Inferior parietal cortex (tissue), 1 donor: Measurements from ENCODE around the gene NRK.
"Not testable (repeated sequence)": the region's sequence is repeated elsewhere in the genome, so short reads cannot be mapped to it uniquely, and the experiment has no call there.

Experiments
- DNase-seq: peaks from one replicate; pipeline ENCODE4 v3.0.0-alpha.2; 2016; ENCODE audit errors: extremely low spot score

The NRK gene, protein sequence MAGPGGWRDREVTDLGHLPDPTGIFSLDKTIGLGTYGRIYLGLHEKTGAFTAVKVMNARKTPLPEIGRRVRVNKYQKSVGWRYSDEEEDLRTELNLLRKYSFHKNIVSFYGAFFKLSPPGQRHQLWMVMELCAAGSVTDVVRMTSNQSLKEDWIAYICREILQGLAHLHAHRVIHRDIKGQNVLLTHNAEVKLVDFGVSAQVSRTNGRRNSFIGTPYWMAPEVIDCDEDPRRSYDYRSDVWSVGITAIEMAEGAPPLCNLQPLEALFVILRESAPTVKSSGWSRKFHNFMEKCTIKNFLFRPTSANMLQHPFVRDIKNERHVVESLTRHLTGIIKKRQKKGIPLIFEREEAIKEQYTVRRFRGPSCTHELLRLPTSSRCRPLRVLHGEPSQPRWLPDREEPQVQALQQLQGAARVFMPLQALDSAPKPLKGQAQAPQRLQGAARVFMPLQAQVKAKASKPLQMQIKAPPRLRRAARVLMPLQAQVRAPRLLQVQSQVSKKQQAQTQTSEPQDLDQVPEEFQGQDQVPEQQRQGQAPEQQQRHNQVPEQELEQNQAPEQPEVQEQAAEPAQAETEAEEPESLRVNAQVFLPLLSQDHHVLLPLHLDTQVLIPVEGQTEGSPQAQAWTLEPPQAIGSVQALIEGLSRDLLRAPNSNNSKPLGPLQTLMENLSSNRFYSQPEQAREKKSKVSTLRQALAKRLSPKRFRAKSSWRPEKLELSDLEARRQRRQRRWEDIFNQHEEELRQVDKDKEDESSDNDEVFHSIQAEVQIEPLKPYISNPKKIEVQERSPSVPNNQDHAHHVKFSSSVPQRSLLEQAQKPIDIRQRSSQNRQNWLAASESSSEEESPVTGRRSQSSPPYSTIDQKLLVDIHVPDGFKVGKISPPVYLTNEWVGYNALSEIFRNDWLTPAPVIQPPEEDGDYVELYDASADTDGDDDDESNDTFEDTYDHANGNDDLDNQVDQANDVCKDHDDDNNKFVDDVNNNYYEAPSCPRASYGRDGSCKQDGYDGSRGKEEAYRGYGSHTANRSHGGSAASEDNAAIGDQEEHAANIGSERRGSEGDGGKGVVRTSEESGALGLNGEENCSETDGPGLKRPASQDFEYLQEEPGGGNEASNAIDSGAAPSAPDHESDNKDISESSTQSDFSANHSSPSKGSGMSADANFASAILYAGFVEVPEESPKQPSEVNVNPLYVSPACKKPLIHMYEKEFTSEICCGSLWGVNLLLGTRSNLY (N-terminal part only)

DNA sequence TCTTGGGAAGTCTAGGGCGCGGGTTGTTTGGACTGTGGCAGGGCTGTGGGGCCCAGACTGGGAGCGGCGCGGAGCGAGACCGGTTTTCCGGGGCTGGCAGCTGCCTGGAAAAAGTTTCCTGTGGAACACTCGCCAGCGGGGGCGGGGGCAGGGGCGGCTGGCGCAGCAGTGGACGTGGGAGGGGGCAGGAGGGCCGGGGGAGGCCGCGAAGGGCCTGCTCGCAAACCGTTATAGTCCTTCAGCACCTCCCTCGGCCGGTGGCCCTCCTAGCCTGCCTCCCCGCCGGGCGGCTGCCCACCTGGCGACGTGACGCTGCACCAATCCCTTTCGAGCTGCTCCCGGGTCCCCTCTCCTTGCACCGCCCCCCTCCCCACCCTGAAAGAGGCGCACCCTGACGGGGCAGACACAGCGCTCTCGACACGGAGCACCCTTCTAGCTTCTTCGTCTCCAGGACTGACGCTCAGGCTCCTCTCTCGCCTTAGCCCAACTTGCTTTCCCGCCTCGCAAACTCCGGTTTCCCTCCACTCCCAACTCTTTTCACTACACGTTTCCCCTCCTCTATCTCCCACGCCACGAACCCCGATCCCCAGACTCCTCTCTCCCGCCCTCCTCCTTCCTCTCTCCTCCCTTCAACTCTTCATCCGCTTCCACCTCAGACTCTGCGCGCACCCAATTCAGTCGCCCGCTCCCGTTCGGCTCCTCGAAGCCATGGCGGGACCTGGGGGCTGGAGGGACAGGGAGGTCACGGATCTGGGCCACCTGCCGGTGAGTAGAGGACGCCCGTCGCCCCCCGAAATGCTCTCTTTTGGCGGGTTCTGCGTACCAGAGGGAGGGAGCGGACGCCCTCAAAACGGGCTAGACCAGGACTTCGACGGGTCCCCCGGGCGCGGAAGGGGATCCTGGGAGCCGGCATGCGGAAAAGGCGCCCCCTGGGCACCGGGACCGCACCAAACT lies at the start of gene NRK:
NRK (plus strand) TSS at position 402 of the 954 bp plus-strand sequence; CDS start at position 709, 307 bp downstream.
- no peak for DNase-seq

DNA sequence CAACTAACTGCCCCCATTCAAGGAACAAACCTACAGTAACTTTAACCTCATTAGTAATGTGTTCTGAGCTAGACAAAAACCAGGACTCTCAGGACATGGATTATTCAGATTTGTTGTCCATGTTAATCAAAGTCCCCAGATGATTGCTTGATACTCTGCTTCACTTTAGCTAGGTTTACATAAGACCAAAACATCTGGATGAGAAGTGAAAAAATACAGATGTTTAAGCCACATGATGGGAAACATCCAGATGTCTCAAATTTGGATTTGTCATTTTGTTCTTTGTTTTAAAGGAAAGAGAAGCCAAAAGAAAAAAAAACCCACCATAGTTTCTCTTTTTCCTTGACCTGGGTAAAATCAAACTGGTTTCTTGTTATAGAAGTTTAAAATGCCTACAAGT lies 48.5 kb upstream of the NRK start:
- DNase-seq, result no peak

DNA sequence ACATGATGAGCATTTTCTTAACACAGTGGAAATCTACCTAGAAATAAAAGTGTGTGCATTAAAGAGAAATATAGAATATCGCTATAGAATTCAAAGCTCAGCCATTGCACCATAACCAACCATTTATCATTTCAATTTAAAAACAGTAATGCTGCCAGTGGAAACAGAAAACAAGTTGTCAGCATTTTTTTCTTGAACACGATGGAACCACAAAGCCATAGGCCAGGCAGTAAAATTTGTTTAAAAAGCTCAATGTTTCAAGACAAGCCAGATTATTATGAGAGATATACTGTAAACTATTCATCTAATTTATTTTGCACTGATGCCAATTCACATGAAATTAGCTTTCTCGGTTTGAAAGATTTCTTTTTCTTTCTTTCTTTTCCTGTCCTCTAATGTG lies 46.7 kb upstream of the NRK start:
- no peak for DNase-seq

GRCh38 chrX:105781804-105782203 lies 40.5 kb upstream of the NRK start:
- no peak for DNase-seq

- not testable (repeated sequence) for DNase-seq
Observed at GRCh38 chrX:105796877-105797276, 25.5 kb upstream of the NRK start.

- DNase-seq, result no peak
Observed at GRCh38 chrX:105803891-105804290, 18.4 kb upstream of the NRK start.

- not testable (repeated sequence) for DNase-seq
Observed at GRCh38 chrX:105805655-105806054, 16.7 kb upstream of the NRK start.

- no peak for DNase-seq
Observed at GRCh38 chrX:105816517-105816916, 5.8 kb upstream of the NRK start.

DNA sequence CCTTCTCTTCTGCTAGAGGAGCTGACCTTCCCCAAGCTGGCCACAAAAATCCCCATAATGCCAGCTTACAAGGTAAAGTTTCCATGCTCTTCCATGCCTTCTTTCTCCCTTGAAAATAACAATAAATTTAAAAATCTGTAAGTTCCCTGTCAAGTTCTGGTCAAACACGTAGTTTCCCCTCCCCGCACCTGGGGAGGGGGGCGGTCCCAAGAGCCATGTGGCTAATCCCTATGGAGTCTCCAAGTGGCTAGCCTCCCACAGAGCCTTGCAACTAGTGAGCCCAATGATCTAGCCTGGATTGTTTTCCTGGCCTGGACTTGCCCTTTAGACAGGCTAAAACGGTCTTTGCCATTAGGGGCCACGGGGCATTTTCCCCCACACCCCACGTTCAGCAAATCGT lies 2.1 kb upstream of the NRK start:
- DNase-seq, result no peak

DNA sequence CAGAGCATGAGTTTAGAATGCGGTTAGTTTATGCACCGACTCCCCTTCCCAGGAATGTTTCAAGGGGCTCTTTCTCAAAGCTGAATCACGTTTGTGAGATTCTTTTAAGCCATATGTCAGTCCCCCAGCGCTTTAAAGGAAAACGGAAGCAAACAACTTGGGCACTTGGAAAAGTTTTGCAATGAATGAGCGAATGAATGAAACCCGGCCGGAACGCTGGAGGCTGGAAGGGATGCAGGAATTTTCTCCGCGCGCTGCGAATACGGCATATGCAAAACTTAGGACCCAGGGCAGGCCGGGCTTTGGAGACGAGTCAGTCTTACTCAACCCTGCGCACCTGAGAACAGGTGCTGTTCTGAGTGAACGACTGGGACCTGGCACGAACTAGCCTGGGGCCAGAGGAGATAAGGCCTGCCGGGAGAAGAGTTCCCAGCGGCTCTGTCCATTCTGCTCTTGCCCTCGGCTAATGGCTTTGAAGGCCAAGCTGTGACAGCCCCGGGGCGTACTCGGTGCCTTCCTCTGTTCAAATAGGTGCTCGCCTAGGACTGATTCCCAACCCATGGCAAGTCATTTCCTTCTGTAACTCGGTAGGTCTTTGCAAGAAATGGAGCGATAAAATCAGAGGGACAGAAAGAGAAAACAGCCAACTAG lies 743 bp upstream of the NRK start:
- DNase-seq, result no peak

DNA sequence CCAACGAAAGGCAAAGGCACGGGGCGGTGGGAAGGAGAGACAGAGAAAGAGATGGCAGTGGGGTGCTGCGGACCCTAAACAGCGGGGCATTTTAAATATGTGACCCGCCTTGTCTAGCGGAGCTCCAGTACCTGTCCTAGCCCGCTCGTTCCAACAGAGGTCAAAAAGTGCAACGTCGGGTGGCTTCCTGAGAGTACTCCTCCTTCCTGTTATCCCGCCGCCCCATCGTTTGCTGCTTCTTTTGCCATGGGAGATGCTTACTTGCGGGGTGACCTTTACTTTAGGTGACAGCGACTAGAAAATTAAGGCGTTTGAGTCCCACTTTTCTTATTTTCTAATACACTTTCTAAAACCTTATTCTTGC lies 735 bp downstream of the NRK start:
- no peak for DNase-seq

GRCh38 chrX:105829011-105829410 lies 6.7 kb downstream of the NRK start:
- no peak for DNase-seq

GRCh38 chrX:105837232-105837631 lies 14.9 kb downstream of the NRK start:
- DNase-seq, result peak; percentile 11

- DNase-seq, result no peak
Observed at GRCh38 chrX:105845631-105846030, 23.3 kb downstream of the NRK start.

DNA sequence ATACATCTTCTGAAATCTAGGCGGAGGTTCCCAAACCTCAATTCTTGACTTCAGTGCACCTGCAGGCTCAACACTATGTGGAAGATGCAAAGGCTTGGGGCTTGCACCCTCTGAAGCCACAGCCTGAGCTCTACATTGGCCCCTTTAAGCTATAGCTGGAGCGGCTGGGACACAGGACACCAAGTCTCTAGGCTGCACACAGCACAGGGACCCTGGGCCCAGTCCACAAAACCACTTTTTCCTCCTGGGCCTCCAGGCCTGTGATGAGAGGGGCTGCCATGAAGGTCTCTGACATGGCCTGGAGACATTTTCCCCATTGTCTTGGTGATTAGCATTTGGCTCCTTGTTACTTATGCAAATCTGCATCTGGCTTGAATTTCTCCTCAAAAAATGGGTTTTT lies 27.8 kb downstream of the NRK start:
- not testable (repeated sequence) for DNase-seq

DNA sequence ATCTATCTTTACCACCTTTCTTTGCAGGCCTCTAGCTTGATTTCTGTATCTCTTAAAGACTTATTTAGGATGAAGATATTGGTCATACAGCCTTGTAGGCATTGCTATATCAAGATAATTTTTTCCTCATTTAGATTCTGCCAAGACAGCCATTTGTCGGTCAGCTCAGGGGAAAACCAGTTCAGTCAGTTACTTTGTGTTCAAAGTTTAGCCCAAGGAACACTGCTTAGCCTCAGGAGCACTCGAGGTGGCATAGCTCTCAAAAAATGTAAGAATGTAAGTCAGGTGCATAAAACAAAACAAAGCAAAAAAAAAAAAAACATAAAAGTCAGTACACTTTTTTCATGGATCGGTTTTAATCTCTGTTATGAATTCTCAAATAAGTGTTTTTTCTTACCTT lies 43.4 kb downstream of the NRK start:
- no peak for DNase-seq

- DNase-seq, result peak; percentile 14
Observed at GRCh38 chrX:105869701-105870100, 47.4 kb downstream of the NRK start.

DNA sequence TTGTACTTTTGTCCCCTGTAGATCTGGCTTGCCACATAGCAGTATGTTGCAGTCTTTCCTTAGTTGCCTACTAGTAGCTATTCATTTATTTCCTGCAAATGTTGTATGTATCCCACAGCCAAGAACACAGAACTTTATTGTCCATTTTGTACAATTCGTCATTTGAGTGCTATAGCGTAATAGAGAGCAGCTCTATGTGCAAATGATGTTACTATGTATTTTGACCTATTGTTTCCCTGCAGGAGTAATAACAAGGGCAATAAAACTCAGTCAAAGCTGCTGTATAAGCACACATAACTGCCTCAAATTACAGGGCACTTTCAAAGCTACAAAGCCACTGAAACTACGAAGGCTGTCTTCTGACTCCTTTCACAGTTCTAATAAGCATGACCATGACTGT lies 48.1 kb downstream of the NRK start:
- DNase-seq, result no peak

DNA sequence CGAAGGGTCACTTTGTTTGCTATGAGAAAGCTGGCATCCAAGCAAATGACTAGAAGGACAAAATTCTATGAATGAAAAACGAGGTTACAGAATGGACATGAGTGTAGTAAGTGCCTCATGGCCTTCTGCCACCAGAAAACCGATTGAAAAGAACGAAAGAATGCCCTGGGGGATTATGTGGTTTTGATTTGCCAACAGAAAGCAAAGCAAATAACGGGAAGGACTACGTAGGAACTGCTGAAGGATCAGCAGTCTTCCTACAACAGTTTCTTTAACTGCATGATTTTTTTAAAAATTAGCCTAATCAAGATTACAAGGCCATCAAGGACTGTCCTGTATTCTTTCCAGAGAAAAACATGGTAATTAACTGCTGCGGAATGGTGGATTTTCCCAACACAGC lies 50.6 kb downstream of the NRK start:
- DNase-seq, result no peak

GRCh38 chrX:105874790-105875189 lies 52.5 kb downstream of the NRK start:
- DNase-seq, result no peak

DNA sequence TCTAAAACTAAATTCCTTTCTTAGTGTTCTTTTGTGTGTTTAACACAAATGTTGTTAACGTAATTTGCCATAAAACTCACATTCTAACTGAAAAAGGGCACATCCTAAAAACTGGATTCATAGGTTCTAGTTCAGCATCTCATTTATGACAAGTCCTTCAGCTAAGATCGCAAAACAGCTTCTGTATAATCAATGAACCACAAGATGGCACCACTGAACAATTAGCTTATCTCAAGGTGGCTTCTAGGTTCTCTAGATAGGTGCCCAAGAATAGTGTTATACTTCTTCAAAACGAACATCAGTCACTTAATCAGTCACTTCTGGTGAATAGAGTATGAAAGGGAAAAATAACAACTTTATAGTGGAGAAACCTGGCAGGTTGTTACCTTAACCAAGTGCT lies 54.3 kb downstream of the NRK start:
- no peak for DNase-seq
